ENCODE data around the gene AQP7.
"Not testable (repeated sequence)": the region's sequence is repeated elsewhere in the genome, so short reads cannot be mapped to it uniquely, and the experiment has no call there.

DNA sequence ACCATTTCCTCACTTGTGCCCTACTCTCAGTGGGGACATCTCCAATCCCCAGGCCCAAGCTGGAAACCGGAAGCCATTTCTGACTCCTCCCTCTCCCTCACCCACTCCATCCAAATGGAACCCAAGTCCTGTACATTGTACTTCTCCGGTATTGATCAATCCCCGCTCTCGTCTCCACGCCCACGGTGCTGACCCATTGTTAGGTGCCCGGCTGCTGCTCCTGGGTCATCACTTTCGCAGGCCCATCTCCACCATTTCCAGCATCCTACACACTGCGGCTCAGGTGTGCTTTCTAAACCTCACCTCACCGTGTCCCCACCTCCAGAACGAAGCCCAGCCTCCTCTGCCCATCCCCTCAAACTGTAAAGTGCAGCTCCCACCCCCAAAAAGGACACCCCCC is 19.0 kb downstream of the AQP7 start:
- TF ChIP-seq NRF1 (IDR thresholded peaks at IDR 0.05; ENCODE audit: low read depth, low read length); POLR2AphosphoS5 (IDR thresholded peaks at IDR 0.05; ENCODE audit: low read depth, low read length); EP300 (IDR thresholded peaks at IDR 0.05; ENCODE audit: borderline replicate concordance in 1 of 2, low read depth in 1 of 2, low read length in 1 of 2); GATA2 (CRISPR knock-in tag; IDR thresholded peaks at IDR 0.05); SIN3A (IDR thresholded peaks at IDR 0.05; ENCODE audit: borderline replicate concordance, low read depth, low read length); CHD2 (IDR thresholded peaks at IDR 0.05; ENCODE audit: low read length, partially characterized antibody); MEF2A (IDR thresholded peaks at IDR 0.05; ENCODE audit: borderline replicate concordance, low read depth): not testable (repeated sequence)
- TF ChIP-seq, protein P1, sequence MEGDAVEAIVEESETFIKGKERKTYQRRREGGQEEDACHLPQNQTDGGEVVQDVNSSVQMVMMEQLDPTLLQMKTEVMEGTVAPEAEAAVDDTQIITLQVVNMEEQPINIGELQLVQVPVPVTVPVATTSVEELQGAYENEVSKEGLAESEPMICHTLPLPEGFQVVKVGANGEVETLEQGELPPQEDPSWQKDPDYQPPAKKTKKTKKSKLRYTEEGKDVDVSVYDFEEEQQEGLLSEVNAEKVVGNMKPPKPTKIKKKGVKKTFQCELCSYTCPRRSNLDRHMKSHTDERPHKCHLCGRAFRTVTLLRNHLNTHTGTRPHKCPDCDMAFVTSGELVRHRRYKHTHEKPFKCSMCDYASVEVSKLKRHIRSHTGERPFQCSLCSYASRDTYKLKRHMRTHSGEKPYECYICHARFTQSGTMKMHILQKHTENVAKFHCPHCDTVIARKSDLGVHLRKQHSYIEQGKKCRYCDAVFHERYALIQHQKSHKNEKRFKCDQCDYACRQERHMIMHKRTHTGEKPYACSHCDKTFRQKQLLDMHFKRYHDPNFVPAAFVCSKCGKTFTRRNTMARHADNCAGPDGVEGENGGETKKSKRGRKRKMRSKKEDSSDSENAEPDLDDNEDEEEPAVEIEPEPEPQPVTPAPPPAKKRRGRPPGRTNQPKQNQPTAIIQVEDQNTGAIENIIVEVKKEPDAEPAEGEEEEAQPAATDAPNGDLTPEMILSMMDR (IDR thresholded peaks at IDR 0.05), result not testable (repeated sequence)

Data from SK-N-SH (cell line).